HS-5 (cell line): Measurements from ENCODE around the gene SMC6.

Source experiments
- DNase-seq: peaks from one replicate; pipeline ENCODE4 v3.0.0-alpha.2; 2012; ENCODE audit warnings: low read depth

Gene SMC6, protein sequence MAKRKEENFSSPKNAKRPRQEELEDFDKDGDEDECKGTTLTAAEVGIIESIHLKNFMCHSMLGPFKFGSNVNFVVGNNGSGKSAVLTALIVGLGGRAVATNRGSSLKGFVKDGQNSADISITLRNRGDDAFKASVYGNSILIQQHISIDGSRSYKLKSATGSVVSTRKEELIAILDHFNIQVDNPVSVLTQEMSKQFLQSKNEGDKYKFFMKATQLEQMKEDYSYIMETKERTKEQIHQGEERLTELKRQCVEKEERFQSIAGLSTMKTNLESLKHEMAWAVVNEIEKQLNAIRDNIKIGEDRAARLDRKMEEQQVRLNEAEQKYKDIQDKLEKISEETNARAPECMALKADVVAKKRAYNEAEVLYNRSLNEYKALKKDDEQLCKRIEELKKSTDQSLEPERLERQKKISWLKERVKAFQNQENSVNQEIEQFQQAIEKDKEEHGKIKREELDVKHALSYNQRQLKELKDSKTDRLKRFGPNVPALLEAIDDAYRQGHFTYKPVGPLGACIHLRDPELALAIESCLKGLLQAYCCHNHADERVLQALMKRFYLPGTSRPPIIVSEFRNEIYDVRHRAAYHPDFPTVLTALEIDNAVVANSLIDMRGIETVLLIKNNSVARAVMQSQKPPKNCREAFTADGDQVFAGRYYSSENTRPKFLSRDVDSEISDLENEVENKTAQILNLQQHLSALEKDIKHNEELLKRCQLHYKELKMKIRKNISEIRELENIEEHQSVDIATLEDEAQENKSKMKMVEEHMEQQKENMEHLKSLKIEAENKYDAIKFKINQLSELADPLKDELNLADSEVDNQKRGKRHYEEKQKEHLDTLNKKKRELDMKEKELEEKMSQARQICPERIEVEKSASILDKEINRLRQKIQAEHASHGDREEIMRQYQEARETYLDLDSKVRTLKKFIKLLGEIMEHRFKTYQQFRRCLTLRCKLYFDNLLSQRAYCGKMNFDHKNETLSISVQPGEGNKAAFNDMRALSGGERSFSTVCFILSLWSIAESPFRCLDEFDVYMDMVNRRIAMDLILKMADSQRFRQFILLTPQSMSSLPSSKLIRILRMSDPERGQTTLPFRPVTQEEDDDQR

GRCh38 chr2:17753803-17754663 lies at the start of gene SMC6, which contains the start of gene GEN1:
SMC6 (minus strand) TSS chr2:17753810; CDS start chr2:17745946, 7,864 bp downstream.
GEN1 (plus strand) TSS chr2:17754138; CDS start chr2:17759944, 5,806 bp downstream.
- DNase-seq, result peak; percentile 84

DNA sequence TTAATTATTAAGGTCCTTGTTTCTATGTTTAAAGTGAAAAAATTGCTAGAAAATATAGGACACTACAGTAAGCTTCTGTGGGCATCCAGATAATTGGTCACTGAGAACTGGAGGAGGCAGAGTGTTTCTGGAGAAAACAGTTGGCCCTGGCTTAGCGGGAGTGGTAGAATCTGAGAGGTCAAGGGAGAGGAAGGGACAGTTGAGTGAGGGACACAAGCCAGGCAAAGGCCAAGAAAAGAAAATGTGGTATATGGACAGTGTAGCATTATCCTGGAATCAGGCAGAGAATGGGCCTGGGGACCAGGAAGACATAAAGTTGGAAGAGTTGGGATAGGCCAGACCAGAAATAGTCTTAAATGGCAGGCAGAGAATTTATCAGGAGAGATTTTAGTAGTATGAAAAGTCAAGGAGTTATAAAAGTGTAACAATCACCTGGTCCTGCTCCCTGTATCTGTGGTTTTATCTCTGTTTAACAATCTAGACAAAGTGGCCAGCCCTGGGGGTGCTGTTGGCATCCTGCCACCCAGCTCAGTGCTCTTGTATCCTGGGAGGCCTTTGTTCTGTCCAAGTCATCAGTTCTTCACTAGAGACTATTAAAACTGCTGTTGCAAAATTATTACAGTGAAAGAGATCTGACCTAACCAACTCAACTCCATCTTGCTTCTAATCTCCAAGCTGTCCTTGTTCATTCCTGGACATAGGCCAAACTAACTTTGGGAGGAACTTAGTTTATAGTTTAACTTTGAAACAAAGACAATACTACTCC lies 47.3 kb upstream of the SMC6 start:
- no peak for DNase-seq

- no peak for DNase-seq
Observed at GRCh38 chr2:17800219-17800618, 46.6 kb upstream of the SMC6 start.

GRCh38 chr2:17799301-17800120 lies 45.9 kb upstream of the SMC6 start:
- no peak for DNase-seq

GRCh38 chr2:17798338-17798737 lies 44.7 kb upstream of the SMC6 start:
- DNase-seq, result no peak

DNA sequence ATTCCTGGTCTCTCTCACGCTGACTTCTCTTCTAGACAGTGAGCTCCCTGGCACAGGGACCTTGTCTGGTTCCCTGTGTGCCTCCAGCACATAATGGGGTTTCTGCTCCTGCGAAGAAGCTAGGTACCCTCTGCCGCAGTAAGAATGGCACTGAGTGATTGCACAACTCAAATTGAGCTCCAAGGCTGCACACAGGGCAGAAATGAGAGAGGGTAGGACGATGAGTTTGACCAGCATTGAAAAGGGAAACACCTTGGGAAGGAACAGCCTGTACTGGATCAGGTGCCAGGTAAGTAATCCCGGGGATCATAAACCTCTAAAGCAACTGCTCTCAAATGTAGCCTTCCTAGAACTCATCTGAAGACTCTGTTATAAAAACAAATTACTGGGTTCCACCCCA lies 41.7 kb upstream of the SMC6 start:
- no peak for DNase-seq

DNA sequence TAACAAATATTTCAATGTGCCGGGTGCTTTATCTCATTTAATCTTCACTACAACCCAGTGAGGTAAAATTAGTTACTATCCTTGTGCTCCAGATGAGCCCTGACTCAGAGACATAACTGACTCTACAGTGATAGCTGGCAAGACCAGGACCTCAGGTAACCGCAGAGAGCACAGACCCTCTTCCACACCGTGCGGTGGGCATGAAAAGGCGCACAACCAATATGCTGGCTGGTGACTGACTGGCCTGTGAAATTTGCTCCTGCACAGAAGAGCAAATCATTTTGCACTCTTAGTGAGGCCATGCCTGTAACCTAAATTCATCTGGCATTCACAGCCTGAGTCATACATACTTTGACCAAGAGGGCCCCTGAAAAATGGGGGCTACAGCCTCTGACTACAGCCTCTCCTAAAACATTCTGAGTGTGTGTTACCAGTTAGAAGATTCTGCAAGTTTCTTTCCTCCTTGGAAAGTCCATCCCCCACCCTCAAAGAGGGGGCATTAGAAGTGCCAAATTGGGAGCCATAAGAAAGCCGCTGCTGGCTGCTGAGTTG lies 40.3 kb upstream of the SMC6 start:
- no peak for DNase-seq

DNA sequence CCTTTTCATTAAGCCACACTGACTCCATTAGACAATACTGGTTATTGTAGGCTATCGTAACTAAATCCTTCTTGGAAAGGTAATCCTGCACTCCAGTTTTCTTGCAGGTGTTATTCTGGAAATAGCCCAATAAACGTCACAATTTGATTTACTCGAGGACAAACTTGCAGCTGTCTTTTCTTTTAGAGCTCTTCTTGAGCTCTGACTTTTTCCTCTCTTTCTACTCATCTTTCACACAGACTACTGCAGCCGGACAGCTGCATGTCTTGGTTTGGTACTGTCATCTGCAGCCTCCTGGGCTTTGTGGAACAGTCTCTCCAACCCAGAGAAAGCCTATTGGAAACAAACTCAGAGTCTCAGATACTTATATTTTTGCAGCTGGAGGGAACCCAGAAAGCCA lies 39.7 kb upstream of the SMC6 start:
- no peak for DNase-seq

GRCh38 chr2:17792515-17792914 lies 38.9 kb upstream of the SMC6 start:
- DNase-seq, result no peak

DNA sequence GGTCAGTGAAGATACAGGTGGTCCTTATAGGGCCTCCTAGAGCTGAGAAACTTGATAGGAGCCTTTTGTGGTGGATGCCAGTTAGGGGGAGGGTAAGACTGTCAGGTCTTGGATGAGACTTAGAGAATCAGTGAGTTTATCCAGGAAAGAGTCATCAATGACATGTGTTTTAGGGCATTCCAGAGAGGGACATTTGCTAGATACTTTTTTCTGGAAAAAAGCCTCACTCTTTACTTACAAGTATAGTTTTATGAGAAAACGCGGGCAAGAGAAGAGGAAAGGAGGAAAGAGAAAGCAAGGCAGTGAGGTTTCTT lies 38.2 kb upstream of the SMC6 start:
- no peak for DNase-seq

DNA sequence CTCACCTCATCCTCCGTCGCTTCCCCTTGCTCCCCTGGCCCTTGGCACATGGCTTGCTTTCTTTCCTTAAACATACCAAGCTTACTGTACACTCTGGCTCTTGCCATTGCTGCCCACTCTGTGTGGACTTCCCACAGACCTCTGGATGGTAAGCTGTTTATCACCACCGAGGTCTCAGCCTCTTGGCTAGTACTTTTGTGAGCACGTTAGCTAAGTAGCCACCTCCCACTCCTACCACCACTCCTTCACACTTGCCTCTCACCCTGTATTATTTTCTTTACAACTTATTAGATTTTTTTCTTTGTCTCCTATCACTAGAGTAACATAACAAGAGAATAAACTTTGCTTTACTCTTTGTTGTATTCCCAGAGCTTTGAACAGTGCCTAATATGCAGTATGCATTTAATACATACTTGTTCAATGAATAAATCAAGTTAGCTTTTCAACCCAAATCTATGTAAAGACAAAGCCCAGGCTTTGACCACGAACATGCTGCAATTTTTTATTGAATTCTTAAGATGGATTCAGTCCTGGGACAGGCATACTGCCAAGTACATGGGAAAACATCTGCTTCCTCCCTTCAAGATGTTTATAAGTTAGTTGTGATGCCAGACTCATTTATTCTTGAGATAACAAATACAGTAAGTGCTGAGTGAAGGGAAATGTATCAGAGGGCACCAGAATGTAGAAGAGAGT lies 37.7 kb upstream of the SMC6 start:
- DNase-seq, result peak; percentile 40

GRCh38 chr2:17790536-17790935 lies 36.9 kb upstream of the SMC6 start:
- DNase-seq, result no peak

- no peak for DNase-seq
Observed at GRCh38 chr2:17788773-17789172, 35.2 kb upstream of the SMC6 start.

- DNase-seq, result no peak
Observed at GRCh38 chr2:17786727-17787126, 33.1 kb upstream of the SMC6 start.

GRCh38 chr2:17781482-17781881 lies 27.9 kb upstream of the SMC6 start:
- DNase-seq, result no peak

GRCh38 chr2:17780546-17780945 lies 26.9 kb upstream of the SMC6 start:
- no peak for DNase-seq

DNA sequence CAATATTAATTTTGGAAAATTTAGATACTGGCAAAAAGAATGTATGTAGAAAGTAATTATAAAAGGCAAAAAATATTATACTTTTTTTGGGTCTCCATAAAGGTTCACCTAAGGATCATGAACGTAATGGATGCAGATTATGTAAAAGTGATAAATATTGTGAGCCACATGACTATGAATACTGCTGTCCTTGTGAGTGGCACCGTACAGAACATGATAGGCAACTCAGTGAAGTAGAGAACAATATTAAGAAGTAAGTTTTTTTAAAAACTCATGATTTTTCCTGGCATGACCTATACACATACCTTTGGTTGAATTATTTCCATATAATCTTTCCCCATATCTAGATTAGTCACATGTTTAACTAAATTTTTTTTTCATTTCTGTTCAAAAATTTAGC lies 18.9 kb upstream of the SMC6 start:
- no peak for DNase-seq

DNA sequence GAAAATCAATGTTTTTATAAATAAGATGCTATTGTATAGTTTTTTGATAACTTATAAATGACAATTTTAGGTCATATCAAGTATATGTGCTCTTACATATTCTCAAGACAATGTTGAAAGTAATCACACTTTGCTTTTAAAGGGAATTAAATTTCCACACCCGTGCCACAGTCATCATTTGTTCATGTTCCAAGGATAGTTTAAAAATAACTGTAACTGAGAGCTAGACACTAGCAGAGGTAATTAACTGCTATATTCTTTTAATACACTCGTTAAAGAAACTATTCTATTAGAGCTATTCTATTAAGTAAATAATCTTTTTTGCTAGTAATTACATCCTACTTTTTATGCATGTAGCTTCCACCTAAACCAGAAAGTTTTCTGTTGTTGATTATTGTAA lies 18.3 kb upstream of the SMC6 start:
- DNase-seq, result no peak

DNA sequence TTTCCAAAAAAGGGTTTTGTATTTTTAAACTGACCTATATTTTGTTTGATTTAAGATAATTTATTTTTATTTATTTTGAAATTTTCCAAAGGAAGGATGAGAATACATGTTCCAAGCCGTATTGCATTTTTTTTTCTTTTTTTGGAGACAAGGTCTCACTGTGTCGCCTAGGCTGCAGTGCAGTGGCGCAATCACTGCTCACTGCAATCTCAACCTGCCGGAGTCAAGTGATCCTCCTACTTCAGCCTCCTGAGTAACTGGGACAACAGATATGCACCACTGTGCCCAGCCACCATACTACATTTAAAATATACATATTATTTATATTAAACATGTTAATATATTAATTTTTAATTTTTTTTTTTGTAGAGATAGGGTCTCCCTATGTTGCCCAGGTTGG lies 15.3 kb upstream of the SMC6 start:
- no peak for DNase-seq
